AG09309 (cell line): ENCODE measurements around the gene TNFRSF4.

Experiments used
- DNase-seq: peaks from one replicate; pipeline ENCODE4 v3.0.0-alpha.2; 2010; ENCODE audit warnings: low read depth
- H3K4me3 ChIP-seq: 2 replicates; pipeline ENCODE4 v1.5.1; 2011; ENCODE audit warnings: mild to moderate bottlenecking, low read depth, low read length, moderate library complexity; ENCODE audit not compliant: control insufficient read depth
- TF ChIP-seq, protein P1 (sequence below): IDR thresholded peaks from 2 replicates; pipeline ENCODE4 v1.5.1; 2011; ENCODE audit warnings: mild to moderate bottlenecking, low read depth, low read length, inconsistent platforms; ENCODE audit not compliant: insufficient read depth, control insufficient read depth; ENCODE audit errors: missing control alignments

Gene TNFRSF4

DNA sequence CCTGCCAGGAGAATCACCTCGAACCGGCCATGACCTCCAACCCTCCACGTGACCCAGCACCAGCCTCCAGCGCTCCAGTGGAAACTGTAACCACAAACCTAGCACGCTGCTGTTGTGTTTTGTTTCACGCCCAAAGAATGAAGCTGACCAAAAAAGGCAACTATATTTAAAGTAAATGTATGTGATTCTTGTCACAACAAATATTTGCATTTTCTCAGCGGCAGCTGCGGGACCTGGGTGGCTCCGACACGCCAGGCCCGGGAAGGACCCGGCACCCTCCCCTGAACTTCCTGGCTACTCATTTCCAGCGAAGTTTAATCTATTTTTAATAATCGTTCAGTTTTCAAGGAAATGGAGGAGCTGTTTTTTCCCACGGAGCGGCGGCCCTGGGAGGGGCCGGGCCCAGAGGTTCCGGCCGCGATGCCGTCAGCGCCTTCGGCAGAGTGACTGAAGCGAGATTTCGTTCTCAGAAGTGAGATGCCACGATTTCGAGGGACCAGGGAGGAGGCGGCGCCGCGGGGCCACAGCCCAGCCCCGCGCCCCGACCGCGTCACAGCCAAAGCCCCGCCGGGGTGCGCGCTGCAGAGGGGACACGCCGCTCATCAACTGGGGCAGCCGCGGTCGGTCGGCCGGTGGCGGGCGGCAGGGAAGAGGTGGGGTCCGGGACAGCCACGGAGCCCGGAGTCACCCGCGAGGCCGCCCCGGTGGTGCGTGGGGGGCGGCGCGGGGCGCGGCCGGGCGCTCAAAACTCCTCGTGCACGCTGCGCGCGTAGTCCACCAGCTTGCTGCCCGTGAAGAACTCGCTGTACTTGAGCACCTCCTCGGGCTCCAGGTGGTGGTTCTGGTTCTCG lies 3.0 kb upstream of the TNFRSF4 start:
- no peak for DNase-seq
- TF ChIP-seq, protein P1, sequence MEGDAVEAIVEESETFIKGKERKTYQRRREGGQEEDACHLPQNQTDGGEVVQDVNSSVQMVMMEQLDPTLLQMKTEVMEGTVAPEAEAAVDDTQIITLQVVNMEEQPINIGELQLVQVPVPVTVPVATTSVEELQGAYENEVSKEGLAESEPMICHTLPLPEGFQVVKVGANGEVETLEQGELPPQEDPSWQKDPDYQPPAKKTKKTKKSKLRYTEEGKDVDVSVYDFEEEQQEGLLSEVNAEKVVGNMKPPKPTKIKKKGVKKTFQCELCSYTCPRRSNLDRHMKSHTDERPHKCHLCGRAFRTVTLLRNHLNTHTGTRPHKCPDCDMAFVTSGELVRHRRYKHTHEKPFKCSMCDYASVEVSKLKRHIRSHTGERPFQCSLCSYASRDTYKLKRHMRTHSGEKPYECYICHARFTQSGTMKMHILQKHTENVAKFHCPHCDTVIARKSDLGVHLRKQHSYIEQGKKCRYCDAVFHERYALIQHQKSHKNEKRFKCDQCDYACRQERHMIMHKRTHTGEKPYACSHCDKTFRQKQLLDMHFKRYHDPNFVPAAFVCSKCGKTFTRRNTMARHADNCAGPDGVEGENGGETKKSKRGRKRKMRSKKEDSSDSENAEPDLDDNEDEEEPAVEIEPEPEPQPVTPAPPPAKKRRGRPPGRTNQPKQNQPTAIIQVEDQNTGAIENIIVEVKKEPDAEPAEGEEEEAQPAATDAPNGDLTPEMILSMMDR: no peak
- H3K4me3 ChIP-seq: no peak overlapping the region

DNA sequence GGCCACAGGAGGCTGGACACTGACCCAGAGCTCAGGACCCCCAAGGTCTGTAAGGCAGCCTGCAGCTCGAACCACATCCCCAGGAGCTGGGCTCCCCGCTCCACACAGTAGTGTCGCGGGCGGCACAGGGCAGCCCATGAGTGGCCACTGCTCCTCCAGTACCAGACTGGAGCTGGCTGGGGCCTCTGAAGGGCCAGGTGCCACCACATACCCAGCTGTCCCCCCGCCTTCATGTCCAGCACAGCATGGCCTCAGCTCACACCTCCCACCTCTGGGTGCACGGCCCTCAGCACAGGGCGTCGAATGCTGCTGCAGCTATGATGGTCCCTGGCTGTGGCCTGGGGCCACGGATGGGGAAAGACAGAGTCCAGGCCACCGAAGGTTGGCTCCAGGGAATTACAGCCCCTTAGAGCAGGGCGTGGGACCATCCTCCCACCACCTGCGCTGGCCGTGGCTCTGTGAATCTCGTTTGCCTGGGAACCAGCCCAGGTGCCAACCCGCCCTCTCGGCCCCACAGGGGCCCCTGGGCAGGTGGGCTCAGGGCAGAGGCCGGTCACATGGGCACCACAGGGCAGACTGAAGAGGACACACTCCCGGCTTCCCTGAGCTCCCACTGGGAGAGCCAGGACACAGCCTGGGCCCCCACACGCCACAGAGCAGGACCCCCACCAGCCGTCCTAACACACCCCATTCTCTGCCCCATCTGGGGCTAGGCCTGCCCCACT lies 2.1 kb upstream of the TNFRSF4 start:
- H3K4me3 ChIP-seq: no peak overlapping the region
- DNase-seq: no peak
- TF ChIP-seq, protein P1: no peak

DNA sequence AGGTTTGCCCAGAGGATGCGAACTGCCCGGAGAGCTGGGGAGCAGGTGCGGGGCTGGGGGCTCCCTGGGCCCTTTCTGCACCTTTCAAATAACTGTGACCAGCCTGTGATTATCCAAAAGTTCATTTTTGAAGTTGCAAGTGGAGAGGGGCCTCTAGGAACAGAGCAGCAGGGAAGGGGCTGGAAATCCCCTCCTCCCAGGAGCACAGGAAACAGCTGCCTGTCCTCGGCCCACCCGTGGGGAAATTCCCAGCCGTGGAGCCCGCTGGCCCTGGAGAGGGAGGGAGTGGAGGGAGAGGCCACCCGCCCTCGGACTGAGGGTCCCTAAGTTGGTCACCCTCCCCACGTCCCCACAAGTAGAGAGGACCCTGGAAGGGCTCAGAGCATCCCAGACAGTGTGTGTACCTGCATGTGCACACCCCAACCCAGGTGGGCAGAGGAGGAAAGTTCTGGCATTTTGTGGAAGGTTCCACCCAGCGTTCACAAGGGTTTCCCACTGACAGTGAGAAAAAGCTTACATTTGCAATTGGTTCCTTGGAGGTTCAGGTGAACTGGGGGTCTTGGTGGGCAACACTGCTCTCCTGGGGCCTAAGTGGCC lies 1.2 kb upstream of the TNFRSF4 start:
- DNase-seq: no peak
- TF ChIP-seq, protein P1: no peak
- H3K4me3 ChIP-seq: no peak overlapping the region

DNA sequence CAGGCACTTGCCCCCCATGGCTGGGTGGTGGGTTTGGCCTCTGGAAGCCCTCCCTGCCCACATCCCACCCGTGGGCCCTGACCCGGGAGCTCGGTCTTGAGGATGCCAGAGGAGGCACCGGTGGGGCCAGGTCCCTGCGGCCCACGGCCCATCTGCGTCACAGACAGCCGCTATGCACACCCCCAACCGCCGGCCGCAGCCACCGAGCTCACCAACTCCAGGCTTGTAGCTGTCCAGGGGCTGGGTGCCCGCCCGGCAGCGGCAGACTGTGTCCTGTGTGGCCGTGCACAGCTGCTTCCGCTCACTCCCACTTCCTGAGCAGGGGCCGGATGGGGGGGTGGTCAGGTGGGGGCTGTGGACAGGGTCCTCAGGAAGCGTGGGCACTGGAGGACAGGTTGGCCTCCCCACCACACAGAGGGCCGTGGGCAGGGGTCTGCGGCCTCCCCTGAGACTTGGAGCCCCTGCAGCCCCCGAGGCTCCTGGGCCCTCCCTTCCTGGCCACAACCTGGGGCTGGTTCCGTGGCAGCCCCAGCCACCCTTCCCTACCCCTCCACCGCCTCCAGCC lies 1.1 kb downstream of the TNFRSF4 start:
- H3K4me3 ChIP-seq: no peak overlapping the region
- no peak for DNase-seq
- TF ChIP-seq, protein P1: no peak

DNA sequence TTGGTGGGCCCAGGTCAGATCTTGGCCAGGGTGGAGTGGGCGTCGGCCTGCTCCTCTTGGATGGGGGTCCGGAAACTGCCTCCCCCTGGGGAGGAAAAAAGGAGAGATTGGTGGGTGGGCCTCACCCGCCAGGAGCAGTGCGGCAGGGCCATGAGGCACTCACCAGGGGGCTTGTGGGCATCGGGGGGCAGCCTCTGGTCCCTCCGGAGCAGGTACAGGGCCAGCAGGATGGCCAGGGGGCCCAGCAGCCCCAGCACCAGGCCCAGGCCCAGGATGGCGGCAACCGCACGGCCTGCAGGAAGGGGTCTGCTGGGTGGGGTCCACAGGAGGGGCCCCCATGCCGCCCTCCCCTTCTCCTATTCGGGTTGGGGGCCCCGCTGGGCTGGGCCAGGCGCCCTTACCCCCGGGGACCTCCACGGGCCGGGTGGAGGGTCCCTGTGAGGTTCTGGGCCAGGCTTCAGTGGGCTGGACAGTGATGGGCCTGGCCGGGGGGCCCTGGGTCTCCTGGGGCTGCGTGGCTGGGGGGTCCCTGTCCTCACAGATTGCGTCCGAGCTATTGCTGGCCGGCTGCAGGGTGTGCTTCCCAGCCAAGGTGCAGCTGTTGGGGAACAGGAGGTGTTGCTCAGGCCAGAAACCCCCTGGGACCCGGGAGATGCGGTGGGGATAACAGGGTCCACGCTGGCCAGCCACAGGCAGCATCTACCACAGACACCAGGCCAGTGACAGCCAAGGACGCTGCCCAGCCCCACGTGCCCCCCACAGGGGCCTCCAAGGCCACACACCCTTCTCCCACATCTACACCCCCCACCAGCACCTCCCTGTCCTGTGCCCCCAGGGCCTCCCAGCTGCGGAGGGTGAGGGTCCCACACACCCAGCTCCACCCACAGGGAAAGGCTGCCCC lies 2.2 kb downstream of the TNFRSF4 start:
- no peak overlapping the region for H3K4me3 ChIP-seq
- TF ChIP-seq, protein P1: no peak
- DNase-seq: no peak
